Peyer's patch (tissue), 4 donors: ENCODE data around the gene ATF6.

Source experiments
- CTCF ChIP-seq, 6 experiments: fragments of 450-650 bp in 4 of 6; fragments of 200-600 bp in 2 of 6; sonication (generic) in 1 of 6; IDR thresholded peaks; one replicate each; pipeline ENCODE4 v1.5.1; 2017 to 2019; ENCODE audit warnings: antibody characterized with exemption in 6 of 6, mild to moderate bottlenecking in 3 of 6, moderate library complexity in 1 of 6
- POLR2A ChIP-seq, 2 donors: fragments of 450-650 bp; IDR thresholded peaks; one replicate each; pipeline ENCODE4 v1.5.1; 2017; ENCODE audit warnings: antibody characterized with exemption in 2 of 2, mild to moderate bottlenecking in 2 of 2, moderate library complexity in 2 of 2

GRCh38 chr1:161954466-161954865 lies 188.3 kb downstream of the ATF6 start:
- no peak for TF ChIP-seq CTCF (IDR thresholded peaks at IDR 0.05)
- no peak for TF ChIP-seq POLR2A (IDR thresholded peaks at IDR 0.05)
